ENCODE measurements around the gene RGS13. TPM values are rescaled to one million over a fixed set of nuclear protein-coding genes. Genes with fewer than 3 reads are reported as not detected.

Gene RGS13, protein sequence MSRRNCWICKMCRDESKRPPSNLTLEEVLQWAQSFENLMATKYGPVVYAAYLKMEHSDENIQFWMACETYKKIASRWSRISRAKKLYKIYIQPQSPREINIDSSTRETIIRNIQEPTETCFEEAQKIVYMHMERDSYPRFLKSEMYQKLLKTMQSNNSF
- 1 to 10 TPM in 3 of 6 donors, under 1 TPM in 2, not detected in 1; 0.20 to 4.9 (median 2.1) TPM for total RNA-seq

DNA sequence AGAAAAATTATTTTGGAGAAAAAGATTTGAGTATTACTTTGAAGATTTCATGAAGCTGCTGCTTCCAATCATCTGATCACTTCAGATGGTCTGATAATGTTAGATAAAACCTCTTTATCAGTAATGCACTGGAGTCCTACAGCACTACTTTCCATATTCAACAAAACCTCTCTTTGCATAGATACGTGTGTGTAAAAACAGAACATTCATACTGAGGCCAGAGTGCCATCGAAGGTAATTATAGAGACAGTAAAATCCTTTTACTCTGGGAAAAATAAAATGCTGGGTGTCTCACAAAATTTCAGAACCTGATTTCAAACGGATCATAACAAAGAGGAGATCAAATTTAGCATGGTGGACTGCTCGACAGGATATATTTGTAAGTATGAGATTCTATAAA lies at the start of gene RGS13:
Gene RGS13, plus strand, starts transcription at position 209 of the 400 bp plus-strand sequence. CDS start 8,188 bp downstream, outside the sequence.
- no peak for ATAC-seq (ENCODE audit: low FRiP score in 2 of 2)
- 71 to 72% methylated on average over 4 of the region's 4 CpGs for WGBS, 2 donors
- Histone ChIP-seq H3K27ac (no peak within 1 kb of the TSS), H3K4me3 (no peak within 1 kb of the TSS), H3K4me1 (no peaks in the 10 kb centered on the region), H3K9me3 (no peaks in the 10 kb centered on the region), H3K27me3 (no peaks in the 10 kb centered on the region), H3K36me3 (no peaks in the 10 kb centered on the region)
- no peak for DNase-seq
- no peak for TF ChIP-seq POLR2A (IDR thresholded peaks at IDR 0.05)
- no peak for TF ChIP-seq CTCF (IDR thresholded peaks at IDR 0.05)
- no peak for TF ChIP-seq EP300 (IDR thresholded peaks at IDR 0.05)
- TF ChIP-seq POLR2AphosphoS5 (IDR thresholded peaks at IDR 0.05), result no peak

DNA sequence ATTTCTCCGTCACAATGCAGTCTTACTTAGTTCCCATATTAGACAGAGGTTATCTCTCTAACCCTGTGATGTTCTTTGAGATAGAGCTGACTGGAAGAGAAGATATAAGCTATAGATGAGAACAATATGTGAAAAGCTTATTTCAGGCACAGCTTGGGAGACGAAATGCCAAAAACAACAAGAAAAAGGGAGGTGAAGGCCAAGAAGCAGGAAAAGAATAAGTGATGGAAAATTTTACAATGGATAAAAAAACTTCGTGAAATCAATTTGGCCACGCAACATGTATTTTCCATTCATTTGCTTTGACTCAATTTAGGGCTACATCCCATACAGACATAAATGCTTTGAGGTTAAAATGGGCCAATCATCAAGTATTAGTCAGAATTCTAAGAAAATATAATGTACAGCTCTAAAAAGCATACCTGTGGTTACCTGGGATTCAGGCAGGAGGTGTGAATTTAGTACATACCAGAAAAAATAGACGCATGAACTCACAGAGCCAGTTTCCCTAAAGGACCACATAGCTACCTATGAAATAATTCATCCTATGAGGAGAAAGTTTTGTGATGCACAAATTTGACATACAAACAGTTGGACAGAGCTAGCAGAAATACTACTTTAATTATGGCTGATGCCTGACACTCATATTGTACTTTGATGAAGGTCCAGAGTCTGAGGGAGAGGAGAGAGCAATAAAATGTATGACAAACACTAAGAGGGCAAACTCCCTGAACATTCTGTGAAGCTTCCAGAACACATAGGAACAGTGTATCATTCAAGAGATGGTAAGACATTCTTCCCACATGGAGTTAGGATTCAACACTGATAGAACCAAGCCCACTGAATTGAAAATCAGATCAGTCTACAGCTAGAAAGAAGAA lies 48.3 kb upstream of the RGS13 start:
- TF ChIP-seq EP300 (IDR thresholded peaks at IDR 0.05) (no peak), CTCF (IDR thresholded peaks at IDR 0.05) (no peak), POLR2AphosphoS5 (IDR thresholded peaks at IDR 0.05) (no peak), POLR2A (IDR thresholded peaks at IDR 0.05) (no peak)
- H3K4me3 ChIP-seq, result no peak overlapping the region
- H3K27me3 ChIP-seq, result no peaks in the 10 kb centered on the region
- WGBS, 2 donors, result 87 to 89% methylated on average over 5 of the region's 5 CpGs
- no peak overlapping the region for H3K27ac ChIP-seq
- ATAC-seq (ENCODE audit: low FRiP score in 2 of 2) (no peak), DNase-seq (no peak)
- H3K9me3 ChIP-seq, result no peaks in the 10 kb centered on the region
- no peaks in the 10 kb centered on the region for H3K4me1 ChIP-seq
- H3K36me3 ChIP-seq, result no peaks in the 10 kb centered on the region

- H3K9me3 ChIP-seq, result no peaks in the 10 kb centered on the region
- WGBS, 2 donors, result 86 to 90% methylated on average over 1 of the region's 1 CpG
- H3K27me3 ChIP-seq, result no peaks in the 10 kb centered on the region
- ATAC-seq (ENCODE audit: low FRiP score in 2 of 2) (no peak), DNase-seq (no peak)
- no peak overlapping the region for H3K4me3 ChIP-seq
- H3K36me3 ChIP-seq, result no peaks in the 10 kb centered on the region
- no peak overlapping the region for H3K27ac ChIP-seq
- H3K4me1 ChIP-seq, result no peaks in the 10 kb centered on the region
- TF ChIP-seq CTCF (IDR thresholded peaks at IDR 0.05) (no peak), EP300 (IDR thresholded peaks at IDR 0.05) (no peak), POLR2A (IDR thresholded peaks at IDR 0.05) (no peak), POLR2AphosphoS5 (IDR thresholded peaks at IDR 0.05) (no peak)
Observed at GRCh38 chr1:192588546-192588945, 47.4 kb upstream of the RGS13 start.

DNA sequence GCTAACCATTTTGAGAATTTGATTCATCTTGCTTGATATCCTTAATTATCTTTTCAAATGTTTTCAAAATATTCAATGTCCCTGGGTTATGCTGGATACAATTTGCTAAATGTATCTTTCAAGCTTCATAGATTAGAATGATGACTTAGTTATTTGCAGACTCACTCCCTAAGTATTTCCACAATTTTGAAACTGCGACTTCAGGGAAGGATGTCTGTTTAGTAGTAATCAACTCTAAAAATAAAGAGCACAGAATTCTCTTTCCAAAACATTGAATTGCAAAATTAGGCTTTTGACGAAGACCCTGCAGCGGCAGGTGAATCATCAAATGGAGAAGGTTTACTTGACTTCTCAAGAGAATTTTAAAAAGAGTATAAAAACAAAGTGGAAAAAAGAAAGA lies 46.1 kb upstream of the RGS13 start:
- no peak for DNase-seq
- no peaks in the 10 kb centered on the region for H3K9me3 ChIP-seq
- TF ChIP-seq POLR2AphosphoS5 (IDR thresholded peaks at IDR 0.05), result no peak
- no peak for TF ChIP-seq CTCF (IDR thresholded peaks at IDR 0.05)
- no peak for TF ChIP-seq POLR2A (IDR thresholded peaks at IDR 0.05)
- no peak for TF ChIP-seq EP300 (IDR thresholded peaks at IDR 0.05)
- no peak for ATAC-seq (ENCODE audit: low FRiP score in 2 of 2)
- WGBS, 2 donors, result 76 to 87% methylated on average over 3 of the region's 3 CpGs
- H3K36me3 ChIP-seq, result no peaks in the 10 kb centered on the region
- no peak overlapping the region for H3K27ac ChIP-seq
- no peak overlapping the region for H3K4me3 ChIP-seq
- H3K27me3 ChIP-seq, result no peaks in the 10 kb centered on the region
- H3K4me1 ChIP-seq, result no peaks in the 10 kb centered on the region

Measured in upper lobe of left lung (tissue), 6 donors.